ENCODE results near the gene CTPS1.

DNA sequence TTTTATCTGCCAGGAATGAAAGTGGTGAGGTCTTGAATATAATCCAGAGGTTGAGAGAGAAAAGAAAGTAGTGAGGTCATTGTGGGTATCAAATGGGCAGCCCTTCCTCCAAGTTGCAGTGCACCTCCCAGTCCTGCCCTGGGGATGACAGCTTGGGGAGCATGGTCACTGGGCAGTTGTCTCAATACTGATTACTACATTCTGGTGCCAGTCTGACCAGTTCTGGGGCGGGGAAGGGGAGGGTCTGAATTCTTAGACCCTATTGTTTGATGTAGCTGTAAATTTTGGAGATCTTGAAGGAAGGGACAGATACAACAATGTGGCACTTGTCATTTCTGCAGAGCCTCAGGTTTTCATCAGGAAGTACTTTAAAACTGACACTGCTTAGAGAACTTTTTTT, 30.8 kb downstream of the CTPS1 start:
- TF ChIP-seq, protein P1, sequence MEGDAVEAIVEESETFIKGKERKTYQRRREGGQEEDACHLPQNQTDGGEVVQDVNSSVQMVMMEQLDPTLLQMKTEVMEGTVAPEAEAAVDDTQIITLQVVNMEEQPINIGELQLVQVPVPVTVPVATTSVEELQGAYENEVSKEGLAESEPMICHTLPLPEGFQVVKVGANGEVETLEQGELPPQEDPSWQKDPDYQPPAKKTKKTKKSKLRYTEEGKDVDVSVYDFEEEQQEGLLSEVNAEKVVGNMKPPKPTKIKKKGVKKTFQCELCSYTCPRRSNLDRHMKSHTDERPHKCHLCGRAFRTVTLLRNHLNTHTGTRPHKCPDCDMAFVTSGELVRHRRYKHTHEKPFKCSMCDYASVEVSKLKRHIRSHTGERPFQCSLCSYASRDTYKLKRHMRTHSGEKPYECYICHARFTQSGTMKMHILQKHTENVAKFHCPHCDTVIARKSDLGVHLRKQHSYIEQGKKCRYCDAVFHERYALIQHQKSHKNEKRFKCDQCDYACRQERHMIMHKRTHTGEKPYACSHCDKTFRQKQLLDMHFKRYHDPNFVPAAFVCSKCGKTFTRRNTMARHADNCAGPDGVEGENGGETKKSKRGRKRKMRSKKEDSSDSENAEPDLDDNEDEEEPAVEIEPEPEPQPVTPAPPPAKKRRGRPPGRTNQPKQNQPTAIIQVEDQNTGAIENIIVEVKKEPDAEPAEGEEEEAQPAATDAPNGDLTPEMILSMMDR (IDR thresholded peaks at IDR 0.05; ENCODE audit: poor library complexity, severe bottlenecking) = no peak
- TF ChIP-seq EZH2 (IDR thresholded peaks at IDR 0.05; ENCODE audit: borderline replicate concordance, insufficient read depth, low read length, poor library complexity, severe bottlenecking) (no peak), MXI1 (conservative IDR thresholded peaks at IDR 0.05; ENCODE audit: poor library complexity, severe bottlenecking) (no peak)
